GM12801 (cell line): ENCODE data around the gene PDE9A.

Source experiments
- CTCF ChIP-seq: IDR thresholded peaks from one replicate; pipeline ENCODE4 v1.5.1; 2011; ENCODE audit warnings: control low read depth; ENCODE audit not compliant: insufficient read length; ENCODE audit errors: extremely low read depth

The PDE9A gene

GRCh38 chr21:42722808-42723473, 69.5 kb downstream of the PDE9A start:
- TF ChIP-seq CTCF: no peak

- TF ChIP-seq CTCF: no peak
Measured at GRCh38 chr21:42724226-42724920, 71.0 kb downstream of the PDE9A start.

- no peak for TF ChIP-seq CTCF
Measured at GRCh38 chr21:42725416-42725930, 72.1 kb downstream of the PDE9A start.

GRCh38 chr21:42731264-42732032, 78.0 kb downstream of the PDE9A start:
- TF ChIP-seq CTCF: no peak

GRCh38 chr21:42732033-42732410, 78.6 kb downstream of the PDE9A start:
- TF ChIP-seq CTCF: no peak

- no peak for TF ChIP-seq CTCF
Measured at GRCh38 chr21:42733037-42733627, 79.7 kb downstream of the PDE9A start.

- TF ChIP-seq CTCF: no peak
Measured at GRCh38 chr21:42733874-42734273, 80.5 kb downstream of the PDE9A start.
